GM18951 (cell line): ENCODE measurements around the gene NEDD9.

Source experiments
- POLR2A ChIP-seq: IDR thresholded peaks from 4 replicates; pipeline ENCODE4 v1.6.1; 2011; ENCODE audit warnings: mild to moderate bottlenecking; ENCODE audit not compliant: insufficient read length, insufficient read depth; ENCODE audit errors: extremely low read depth
- in situ Hi-C: fragments of 300-500 bp; cut with MboI; formaldehyde crosslinking; loops from one replicate; pipeline ENCODE4 v1.12.0; 2022; ENCODE audit warnings: low sequenced_read_pairs, mixed read lengths, inconsistent platforms; ENCODE audit not compliant: unreplicated experiment

Gene NEDD9

GRCh38 chr6:11203306-11204004 is 29.0 kb downstream of the NEDD9 start:
- in situ Hi-C loops: no loop called here

DNA sequence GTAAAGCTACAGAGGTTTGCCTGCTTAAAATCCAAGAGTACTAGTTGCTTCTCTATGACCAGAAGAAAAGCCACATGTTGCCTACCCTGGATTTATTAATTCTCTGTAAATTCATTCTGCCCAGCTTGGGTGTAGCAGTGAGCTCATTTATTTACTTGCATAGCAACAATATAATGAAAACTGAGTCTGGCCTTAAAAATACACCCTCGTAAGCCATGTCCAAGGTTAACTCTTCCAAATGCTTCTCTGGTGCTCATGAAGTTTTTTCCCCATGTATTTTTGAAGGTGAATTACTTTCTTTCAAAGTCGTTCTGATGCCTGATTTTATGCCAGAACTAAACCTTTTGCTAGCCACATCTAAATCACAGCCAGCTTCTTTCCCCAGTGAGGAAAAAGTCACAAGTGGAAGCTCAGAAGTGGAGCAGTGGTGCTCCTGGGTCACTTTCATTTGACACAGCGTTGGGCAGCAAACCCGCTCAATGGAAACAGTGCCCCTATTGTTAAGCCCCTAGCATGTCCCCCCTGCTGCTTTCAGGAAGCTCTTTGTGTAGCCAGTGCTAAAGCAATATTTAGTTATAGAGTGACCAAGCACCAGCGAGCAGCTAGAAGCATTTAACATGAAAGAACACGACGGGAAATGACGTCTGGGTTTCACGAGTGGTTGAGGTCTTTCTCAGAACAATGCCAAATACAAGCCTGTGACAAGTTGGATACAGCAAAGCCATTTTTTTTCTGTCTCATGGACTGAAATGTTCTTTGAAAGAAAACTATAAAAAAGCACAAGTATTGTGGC is 29.8 kb downstream of the NEDD9 start:
- TF ChIP-seq POLR2A: no peak
- in situ Hi-C loops: no loop called here

More at GRCh38 chr6:11203306-11204004, 29.0 kb downstream of the NEDD9 start:
- TF ChIP-seq POLR2A: no peak

- TF ChIP-seq POLR2A: no peak
- in situ Hi-C loops: no loop called here
These were observed 30.5 kb downstream of the NEDD9 start for GRCh38 chr6:11201772-11202512.

GRCh38 chr6:11201015-11201414 is 31.5 kb downstream of the NEDD9 start:
- TF ChIP-seq POLR2A: no peak
- in situ Hi-C loops: no loop called here

DNA sequence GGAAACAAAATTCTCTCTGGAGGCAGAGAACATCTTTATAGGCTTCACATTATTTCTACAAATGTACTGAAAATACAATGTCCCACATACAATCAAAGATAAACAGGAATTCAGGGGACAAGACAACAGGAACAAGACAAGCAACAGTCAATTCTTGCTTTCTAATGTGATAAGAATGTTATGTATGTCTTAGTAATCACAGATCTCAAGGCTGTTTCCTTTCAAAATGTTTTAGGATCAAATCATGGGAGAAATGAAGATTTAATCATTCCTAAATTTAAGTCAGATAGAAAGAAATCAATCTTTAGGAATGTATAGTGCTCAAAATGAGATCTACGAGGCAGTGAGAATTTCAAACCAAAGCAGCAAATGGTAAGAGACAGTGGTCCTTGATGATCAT is 32.1 kb downstream of the NEDD9 start:
- in situ Hi-C loops: no loop called here
- TF ChIP-seq POLR2A: no peak

GRCh38 chr6:11198663-11199603 is 33.5 kb downstream of the NEDD9 start:
- in situ Hi-C loops: no loop called here
- TF ChIP-seq POLR2A: no peak

GRCh38 chr6:11197850-11198249 is 34.6 kb downstream of the NEDD9 start:
- TF ChIP-seq POLR2A: no peak
- in situ Hi-C loops: no loop called here

DNA sequence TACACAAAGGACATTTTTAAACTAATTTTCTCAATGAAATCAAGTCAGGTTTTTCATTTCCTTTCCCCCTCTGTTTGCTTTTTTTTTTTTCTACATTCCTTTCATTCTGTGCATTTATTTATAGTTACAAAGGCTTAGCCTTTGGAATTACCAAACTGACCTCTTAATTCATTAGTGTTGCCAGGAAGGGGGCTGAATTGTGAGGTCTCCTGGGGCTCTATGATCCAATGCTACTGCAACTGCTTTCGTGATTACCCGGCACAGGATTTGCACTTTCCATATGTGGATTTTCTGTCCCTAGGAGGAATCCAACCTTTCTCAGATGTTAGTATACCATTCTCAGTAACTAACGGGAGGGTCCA is 35.3 kb downstream of the NEDD9 start:
- in situ Hi-C loops: no loop called here
- TF ChIP-seq POLR2A: no peak

DNA sequence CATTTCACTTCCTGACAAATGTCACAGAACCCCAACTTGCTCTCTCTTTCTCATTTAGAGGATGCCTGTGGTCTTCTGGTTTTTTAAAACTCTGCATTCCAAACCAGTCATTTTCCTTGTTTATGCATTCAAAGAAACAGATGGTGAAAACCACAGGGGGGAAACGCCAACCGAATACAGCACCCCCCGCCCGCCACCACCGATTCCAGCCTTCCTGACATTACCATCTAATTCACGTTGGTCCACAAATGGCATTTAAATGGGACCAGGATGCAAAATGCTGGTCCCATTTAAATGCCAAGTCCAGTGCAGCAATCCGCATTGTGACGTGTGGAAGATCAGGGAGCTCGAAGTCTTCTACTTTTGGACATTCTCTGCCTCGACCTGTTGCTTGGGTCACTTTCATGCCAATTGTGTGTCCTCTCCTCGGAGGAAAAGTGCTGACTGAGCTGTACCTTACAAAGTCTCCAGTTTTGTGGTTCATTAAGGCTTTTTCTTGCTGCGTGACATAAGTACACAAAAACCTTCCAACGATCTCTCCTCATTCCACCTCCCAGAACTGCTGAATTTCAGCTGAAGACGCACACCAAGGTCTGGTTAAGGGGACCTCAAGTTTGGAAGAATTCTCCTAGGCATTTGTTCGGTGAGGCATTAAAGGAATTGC is 35.8 kb downstream of the NEDD9 start:
- in situ Hi-C loops: no loop called here
- TF ChIP-seq POLR2A: no peak

GRCh38 chr6:11194356-11195218 is 37.9 kb downstream of the NEDD9 start:
- in situ Hi-C loops: no loop called here
- no peak for TF ChIP-seq POLR2A

DNA sequence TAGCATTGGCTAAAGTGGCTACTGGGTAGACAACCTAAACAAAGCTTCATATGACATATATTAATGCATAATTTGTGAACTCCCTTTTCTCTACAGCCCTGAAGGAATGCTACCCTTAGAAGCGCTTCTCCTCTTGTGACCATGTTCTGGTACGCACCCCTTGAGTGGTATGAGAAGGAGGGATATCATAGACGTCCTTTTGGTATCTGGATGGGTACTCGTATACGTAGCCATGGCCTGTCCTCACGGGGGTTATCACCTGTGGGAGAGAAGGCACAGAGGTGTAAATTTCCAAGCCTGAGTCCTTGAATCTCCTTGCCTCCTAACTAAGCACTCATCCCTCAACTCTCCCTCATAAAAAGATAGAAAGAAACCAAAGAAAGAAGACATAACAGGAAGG is 39.0 kb downstream of the NEDD9 start:
- TF ChIP-seq POLR2A: no peak

More for the DNA sequence above, 39.0 kb downstream of the NEDD9 start:
- in situ Hi-C loops: no loop called here
